Stimulated activated CD4-positive, alpha-beta T cell treated with anti-CD3 and anti-CD28 coated beads, Interleukin-4, amount 100 ng/mL, for 24 hours (primary cell): ENCODE results near the gene EHMT1.
"Not testable (repeated sequence)": the region's sequence is repeated elsewhere in the genome, so short reads cannot be mapped to it uniquely, and the experiment has no call there.

Experiments
- DNase-seq: peaks from one replicate; pipeline ENCODE4 v3.0.0-alpha.2; 2020

The EHMT1 gene

GRCh38 chr9:137795156-137795666 is 176.4 kb downstream of the EHMT1 start:
- no peak for DNase-seq

- no peak for DNase-seq
Measured at GRCh38 chr9:137797206-137798120, 178.7 kb downstream of the EHMT1 start.

GRCh38 chr9:137798142-137798541 is 179.3 kb downstream of the EHMT1 start:
- no peak for DNase-seq

GRCh38 chr9:137798901-137799629 is 180.3 kb downstream of the EHMT1 start:
- DNase-seq, result no peak

- DNase-seq, result no peak
Measured at GRCh38 chr9:137799630-137799983, 180.8 kb downstream of the EHMT1 start.

- DNase-seq, result no peak
Measured at GRCh38 chr9:137800196-137801022, 181.6 kb downstream of the EHMT1 start.

GRCh38 chr9:137801023-137801319 is 182.2 kb downstream of the EHMT1 start:
- DNase-seq, result no peak

- no peak for DNase-seq
Measured at GRCh38 chr9:137802021-137802420, 183.2 kb downstream of the EHMT1 start.

GRCh38 chr9:137802521-137803243 is 183.9 kb downstream of the EHMT1 start:
- DNase-seq, result no peak

GRCh38 chr9:137804908-137805630 is 186.3 kb downstream of the EHMT1 start:
- peak; percentile 14 for DNase-seq

- no peak for DNase-seq
Measured at GRCh38 chr9:137807721-137808703, 189.2 kb downstream of the EHMT1 start.

- DNase-seq, result no peak
Measured at GRCh38 chr9:137809040-137809576, 190.3 kb downstream of the EHMT1 start.

- not testable (repeated sequence) for DNase-seq
Measured at GRCh38 chr9:137809726-137810450, 191.1 kb downstream of the EHMT1 start.

- no peak for DNase-seq
Measured at GRCh38 chr9:137811283-137811870, 192.6 kb downstream of the EHMT1 start.

GRCh38 chr9:137812356-137813023 is 193.7 kb downstream of the EHMT1 start:
- no peak for DNase-seq

- no peak for DNase-seq
Measured at GRCh38 chr9:137813167-137813566, 194.4 kb downstream of the EHMT1 start.

- DNase-seq, result no peak
Measured at GRCh38 chr9:137813651-137814415, 195.0 kb downstream of the EHMT1 start.

- no peak for DNase-seq
Measured at GRCh38 chr9:137814436-137814835, 195.6 kb downstream of the EHMT1 start.
